HG03060 (cell line): Measurements from ENCODE around the gene C2CD4C.
"Not testable (repeated sequence)": the region's sequence is repeated elsewhere in the genome, so short reads cannot be mapped to it uniquely, and the experiment has no call there.

Source experiments
- ATAC-seq: cut with Tn5 transposase; IDR thresholded peaks from one replicate; pipeline ENCODE4 v1.9.1; 2021; ENCODE audit warnings: low read depth, moderate number of reproducible peaks; ENCODE audit not compliant: unreplicated experiment

Gene C2CD4C

DNA sequence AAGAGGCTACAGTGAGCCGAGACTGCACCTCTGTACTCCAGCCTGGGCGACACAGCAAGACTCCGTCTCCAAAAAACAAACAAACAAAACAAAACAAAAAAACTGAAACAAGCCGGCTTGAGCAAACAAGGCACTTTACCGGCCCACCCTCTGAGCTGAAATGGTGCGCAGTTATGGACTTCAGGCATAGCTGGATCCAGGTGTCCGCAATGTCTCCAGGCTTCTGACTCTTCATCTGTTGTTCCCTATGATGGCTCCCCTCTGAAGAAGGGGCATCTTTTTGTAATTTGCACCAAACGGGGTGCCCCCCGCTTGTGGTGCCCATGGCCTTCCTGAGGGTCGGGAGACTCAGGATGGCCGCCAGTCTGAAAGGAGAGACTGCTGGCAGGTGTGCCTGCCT is 6.2 kb downstream of the C2CD4C start:
- ATAC-seq: no peak

DNA sequence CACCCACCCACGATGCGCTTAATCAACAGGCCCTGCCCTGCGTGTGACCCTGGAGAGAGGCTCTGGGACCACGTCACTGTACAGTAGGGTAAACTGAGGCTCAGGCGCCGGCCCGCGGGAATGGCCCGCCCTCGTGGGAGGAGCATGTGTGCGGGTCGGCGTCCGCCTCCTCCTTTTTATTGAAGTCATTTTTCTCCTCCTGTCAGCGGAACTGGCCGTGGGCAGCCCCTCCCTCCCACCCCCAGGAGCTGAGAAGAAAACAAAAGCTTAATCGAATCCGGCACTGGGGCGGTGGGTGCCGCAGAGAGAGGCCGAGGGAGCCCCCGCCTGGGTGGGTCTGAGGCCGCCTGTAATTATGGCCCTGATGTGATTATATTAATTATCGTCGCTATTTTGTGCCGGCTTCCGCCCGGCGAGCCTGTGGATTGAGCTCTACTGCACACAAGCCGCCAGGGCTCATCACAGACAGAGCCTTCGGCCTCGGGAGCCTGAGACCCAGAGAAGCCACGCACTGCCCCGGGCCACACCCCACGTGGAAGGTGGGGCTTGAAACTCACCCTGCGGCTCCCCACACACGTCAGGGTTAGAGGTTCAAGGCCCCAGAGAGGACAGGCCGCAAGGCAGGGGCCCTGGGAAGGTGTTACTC is 7.0 kb downstream of the C2CD4C start:
- no peak for ATAC-seq

DNA sequence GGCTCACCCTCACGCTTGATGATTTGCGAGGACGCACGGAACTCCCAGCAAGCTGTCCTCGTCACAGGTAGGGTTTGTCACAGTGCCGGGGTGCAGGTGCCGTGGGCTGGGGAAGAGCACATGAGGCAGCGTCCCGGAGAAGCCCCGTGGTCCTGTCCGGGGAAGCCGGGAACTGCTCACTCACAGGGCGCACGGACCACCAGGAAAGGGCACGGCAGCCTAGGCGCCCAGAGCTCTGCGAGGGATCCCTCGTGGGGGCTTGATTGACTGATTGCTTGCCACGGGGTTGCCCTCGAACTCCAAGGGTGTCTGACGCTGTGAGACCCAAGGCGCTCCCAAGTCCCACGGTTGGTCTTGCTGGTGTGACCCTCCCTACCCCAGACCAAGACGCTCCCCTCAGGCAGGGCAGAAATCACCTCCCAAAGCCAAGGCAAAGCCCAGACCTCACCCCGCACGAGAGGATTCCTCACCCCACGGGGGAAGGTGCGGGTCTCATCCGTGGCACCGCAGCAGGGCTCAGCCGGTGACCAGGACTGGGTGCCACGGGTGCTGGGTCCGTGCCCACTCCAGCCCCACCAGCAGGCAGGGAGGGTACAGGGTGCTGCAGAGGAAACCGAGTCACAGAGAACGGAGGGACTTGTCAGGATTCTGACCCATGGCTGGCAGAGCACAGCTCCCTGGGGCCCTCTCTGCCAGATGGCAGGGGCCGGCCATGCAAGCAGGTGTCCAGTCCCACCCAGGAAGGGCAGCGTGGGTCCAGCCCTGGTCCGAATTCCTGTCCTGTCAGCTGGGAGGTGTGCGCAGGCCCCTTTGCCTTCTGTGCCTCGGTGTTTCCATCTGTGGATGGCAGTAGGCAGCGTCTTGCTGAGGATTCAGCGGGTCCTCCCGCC is 7.7 kb downstream of the C2CD4C start:
- no peak for ATAC-seq

DNA sequence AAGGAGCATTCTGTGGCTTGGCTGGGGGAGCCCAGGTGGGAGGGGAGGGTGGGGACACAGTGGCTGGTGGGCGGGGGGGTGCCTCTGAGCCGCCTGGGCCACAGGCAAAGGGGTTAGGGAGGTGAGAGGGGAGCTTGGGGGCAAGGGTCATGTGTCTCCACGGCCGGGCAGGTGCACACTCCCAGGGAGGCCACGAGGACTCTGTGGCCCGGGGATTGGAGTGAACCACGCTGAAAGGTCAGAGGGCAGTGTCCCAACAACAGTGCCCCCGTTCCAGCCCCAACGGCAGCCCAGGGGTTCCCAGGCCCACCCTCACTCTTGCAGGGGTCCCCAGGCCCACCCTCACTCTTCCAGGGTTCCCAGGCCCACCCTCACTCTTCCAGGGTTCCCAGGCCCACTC is 9.6 kb downstream of the C2CD4C start:
- no peak for ATAC-seq

DNA sequence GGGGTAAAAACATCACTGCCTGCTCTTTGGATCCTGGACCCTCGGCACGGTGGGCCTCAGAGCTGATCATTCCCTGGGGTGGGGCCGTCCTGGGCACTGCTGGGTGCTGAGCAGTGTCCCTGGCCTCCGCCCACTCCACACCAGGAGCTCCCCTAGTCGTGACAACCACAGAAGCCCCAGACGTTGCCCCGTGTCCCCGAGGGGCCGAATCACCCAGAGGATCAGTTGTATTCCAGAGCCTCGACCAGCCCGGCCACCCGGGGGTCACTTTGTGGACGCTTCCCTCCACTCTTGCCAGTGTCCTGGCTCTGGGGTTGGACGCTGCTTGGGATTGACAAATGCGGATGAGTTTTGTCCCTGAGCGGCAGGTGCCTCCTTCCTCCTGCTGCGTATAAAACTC is 10.2 kb downstream of the C2CD4C start:
- ATAC-seq: no peak

DNA sequence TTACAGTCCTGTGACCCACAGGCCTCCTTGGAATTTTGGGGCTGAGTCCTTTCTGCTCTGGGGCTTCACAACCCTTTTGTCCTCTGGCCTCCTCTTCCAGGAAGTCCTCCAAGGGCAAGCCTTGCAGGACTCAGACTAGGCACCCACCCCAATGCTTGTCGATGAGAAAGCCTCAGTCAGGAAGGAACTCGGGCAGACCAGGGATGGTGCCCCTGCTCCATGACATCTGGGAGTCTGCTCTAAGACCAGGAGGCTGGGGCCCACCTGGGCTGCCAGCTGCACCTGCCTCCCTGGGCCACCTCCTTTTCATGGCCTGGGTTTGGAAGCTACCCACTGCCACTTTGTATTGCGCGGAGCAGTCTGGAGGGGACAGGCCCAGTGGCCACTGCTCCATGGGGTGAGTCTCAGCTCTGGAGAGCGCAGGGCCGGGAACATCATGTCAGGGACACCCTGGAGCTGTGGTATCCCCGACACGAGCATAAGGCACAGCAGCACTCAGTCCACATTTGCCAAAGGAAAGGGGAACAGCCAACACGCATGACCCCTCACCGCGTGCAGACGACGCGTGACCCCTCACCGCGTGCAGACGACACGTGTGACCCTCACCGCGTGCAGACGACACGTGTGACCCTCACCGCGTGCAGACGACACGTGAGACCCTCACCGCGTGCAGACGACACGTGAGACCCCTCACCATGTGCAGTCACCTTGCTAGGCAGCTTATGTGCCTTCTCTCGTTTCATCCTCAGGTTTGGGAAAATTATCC is 10.8 kb downstream of the C2CD4C start:
- ATAC-seq: no peak

DNA sequence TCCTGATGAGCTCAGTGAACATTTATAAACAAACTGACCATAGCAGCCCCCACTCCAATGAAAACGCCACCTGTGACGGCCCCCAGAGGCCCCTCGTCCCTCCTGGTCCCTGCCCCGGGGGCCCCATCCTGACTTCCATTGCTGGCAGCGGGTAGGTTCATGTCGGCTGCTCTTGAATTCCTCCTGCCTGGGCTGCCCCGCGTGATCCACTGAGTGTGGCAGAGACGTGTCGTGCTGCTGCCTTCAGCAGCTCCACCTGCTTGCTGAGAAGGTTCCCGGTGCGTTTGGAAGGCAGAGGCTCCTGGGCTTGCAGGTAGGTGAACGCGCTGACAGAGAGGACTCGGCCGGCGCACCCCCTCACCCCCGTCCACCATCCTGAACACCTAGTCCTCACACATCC is 11.6 kb downstream of the C2CD4C start:
- no peak for ATAC-seq

DNA sequence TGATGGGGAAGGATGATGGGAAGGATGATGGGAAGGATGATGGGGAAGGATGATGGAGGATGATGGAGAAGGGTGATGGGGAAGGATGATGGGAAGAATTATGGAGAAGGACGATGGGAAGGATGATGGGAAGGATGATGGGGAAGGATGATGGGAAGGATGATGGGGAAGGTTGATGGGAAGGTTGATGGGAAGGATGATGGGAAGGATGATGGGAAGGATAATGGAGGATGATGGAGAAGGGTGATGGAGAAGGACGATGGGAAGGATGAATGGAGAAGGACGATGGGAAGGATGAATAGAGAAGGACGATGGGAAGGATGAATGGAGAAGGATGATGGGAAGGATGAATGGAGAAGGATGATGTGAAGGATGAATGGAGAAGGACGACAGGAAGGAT is 13.5 kb downstream of the C2CD4C start:
- ATAC-seq: no peak

DNA sequence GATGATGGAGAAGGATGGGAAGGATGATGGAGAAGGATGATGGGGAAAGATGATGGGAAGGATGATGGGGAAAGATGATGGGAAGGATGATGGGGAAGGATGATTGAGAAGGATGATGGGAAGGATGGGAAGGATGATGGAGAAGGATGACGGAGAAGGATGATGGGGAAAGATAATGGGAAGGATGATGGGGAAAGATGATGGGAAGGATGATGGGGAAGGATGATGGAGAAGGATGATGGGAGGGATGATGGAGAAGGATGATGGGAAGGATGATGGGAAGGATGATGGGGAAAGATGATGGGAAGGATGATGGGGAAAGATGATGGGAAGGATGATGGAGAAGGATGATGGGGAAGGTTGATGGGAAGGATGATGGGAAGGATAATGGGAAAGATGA is 14.1 kb downstream of the C2CD4C start:
- not testable (repeated sequence) for ATAC-seq

DNA sequence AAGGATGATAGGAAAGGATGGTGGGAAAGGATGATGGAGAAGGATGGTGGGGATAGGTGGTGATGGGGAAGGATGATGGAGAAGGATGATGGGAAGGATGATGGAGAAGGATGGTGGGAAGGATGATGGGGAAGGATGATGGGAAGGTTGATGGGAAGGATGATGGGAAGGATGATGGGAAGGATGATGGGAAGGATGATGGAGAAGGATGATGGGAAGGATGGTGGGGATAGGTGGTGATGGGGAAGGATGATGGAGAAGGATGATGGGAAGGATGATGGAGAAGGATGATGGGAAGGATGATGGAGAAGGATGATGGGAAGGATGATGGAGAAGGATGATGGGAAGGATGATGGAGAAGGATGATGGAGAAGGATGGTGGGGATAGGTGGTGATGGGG is 15.4 kb downstream of the C2CD4C start:
- not testable (repeated sequence) for ATAC-seq

DNA sequence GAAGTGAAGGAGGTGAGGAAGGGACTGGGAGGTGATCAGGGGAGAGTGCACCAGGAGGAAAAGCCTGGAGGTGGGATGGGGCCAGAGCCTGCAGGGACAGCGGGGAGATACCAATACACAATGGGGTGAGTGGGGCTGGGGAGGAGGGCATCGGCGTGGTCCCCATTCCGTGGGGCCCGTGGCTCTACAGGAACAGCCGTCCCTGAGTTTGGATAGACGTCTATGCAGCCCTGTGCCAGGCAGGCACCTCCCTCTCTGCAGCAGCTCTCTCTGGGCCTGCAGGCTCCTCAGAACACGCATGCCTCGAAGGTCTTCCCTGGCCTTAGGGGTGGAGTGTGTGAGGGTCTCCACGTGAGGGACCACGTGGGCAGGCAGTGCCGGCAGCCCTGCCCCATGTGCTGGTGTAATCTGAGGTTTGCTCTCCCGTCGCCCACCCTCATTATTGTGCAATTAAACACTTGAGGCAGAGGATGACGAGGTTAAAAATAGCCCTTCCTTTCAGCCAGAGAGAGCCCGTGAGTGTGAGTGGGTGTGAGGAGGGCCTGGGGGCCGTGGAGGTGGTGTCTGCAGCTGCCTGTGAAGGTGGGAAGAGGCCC is 16.5 kb downstream of the C2CD4C start:
- no peak for ATAC-seq

DNA sequence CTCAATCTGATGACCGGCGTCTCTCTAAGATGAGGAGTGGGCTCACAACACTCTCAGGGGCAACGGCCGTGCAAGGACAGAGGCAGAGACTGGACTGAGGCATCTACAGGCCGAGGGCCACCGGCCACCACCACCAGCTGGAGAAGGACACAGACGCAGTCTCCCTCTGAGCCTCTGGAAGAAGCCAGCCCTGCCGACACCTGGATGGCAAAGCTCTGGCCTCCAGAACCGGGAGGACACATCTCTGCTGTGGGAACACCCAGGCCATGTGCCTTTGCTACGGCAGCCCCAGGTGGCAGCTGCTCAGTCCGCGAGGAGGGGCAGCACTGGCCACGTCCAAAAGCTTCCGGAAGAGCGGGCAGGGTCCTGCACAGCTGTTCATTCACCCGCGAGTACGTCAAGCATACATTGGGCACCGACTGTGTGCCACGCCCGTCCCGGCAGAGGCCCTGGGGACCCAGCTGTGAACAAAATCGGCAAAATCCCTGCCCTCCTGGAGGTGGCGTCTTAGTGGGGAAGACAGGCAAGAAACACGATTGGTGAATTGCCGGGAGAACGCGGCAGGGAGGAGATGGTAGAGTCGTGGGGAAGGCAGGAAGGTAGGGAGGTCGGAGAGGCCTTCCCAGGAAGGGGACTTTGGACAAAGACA is 17.1 kb downstream of the C2CD4C start:
- ATAC-seq: no peak

DNA sequence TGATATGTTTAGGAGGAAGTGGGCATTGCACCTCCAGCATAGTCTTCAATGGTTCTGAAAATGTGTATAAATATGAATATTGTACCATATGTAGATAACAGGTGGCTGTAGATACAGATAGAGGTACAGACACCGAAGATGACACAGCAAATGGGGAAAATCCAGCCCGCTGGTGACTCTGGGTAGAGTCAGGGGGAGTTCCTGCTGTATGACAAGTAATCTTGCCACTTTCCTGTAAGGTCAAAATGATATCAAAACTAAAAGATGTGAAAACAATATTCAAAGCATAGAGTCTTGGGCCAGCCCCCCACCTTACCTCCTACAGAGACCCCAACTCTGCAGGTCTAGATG is 17.8 kb downstream of the C2CD4C start:
- ATAC-seq: no peak

DNA sequence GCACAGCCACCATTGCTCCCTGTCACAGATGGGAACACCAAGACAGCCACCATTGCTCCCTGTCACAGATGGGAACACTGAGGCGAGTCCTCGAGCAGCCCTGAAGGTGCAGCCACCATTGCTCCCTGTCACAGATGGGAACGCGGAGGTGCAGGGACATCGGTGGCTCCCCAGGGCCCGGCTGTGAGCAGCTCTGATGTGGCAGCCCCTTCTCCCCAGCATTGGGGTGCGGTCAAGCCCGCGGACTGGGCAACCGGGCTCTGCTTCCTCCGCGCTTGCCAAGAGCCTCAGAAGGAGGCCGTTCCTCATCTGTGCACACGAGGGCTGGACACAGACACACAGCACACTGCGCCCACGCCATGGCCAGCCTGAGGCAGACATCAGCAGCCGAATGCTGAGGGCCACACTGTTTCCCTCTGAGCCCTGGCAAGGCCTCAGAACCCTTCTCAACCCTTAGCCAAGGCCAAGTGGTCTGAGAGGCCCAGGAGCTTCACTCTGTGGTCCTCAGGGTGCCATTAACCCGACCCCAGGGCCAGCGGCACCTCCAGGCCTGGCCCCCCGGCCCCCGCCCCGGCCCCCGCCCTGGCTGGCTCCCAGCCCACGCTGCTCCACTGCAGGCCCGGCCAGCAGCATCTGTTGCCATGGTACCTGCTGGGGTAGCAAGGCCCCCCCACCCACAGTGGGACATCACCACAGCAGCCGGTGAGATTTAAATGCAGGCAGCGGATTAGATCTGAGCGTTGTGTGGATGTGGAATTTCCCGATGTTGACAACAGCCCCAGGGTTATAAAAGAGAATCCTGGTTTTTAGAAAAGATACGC is 18.4 kb downstream of the C2CD4C start:
- ATAC-seq: no peak

DNA sequence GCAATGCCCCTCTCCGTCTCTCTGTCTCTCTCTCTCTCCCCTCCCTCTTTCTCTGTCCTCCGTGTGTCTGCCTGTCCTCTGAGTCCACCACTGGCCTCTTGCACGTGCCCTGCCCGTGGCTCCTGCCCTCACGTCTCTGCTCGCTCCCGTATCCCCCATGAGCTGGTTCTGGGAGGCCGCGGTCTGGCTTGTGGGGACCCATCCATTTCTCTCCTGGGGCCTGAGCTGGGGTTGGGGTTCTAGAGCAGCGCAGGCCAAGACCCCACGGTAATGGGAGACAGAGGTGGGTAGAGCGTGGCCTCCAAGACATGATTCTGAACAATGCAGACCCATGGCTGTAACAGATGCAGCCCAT is 19.0 kb downstream of the C2CD4C start:
- ATAC-seq: no peak

DNA sequence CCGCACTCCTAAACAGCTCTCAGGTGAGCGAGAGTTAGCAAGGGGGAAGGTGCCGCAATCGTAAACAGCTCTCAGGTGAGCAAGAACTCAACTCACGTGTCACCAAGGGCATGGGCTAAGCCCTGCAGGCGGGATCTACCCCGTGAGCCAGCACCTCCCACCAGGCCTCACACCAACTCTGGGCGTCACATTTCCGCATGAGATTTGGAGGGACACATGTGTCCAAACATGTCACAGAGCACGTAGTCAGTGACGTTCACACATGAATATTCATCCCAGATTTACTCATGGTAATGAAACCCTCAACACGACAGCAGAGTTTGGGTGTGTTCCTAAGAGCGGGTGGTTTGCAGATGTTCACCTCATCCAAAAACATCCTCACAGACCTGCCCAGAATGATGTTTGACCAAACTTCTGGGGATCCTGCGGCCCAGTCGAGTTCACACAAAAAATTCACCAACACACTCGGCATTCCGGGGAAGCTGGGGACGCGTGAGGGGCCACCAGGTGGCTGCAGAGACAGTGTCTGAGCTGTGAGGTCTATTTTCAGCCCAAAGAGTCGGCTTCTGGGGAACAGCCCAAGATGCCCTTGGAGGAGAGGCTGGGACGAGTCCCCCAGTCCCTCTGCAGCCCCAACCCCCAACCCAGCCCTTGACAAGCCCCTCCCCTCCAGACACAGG is 19.6 kb downstream of the C2CD4C start:
- ATAC-seq: no peak

DNA sequence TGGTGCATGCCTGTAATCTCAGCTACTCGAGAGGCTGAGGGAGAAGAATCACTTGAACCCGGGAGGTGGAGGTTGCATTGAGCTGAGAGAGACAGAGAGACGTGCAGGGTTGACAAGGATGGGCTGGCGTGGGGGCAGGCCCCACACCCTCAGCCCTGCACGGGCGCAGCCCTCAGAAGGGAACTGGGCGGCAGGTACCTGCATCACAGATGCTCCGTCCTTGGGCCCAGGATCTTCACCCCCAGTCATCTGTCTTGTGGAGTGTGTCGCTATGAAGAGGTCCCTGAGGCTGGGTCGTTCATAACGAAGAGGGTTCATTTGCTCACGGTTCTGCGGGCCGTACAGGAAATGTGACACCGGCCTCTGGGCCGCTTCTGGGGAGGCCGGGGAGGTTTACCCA is 20.3 kb downstream of the C2CD4C start:
- no peak for ATAC-seq

DNA sequence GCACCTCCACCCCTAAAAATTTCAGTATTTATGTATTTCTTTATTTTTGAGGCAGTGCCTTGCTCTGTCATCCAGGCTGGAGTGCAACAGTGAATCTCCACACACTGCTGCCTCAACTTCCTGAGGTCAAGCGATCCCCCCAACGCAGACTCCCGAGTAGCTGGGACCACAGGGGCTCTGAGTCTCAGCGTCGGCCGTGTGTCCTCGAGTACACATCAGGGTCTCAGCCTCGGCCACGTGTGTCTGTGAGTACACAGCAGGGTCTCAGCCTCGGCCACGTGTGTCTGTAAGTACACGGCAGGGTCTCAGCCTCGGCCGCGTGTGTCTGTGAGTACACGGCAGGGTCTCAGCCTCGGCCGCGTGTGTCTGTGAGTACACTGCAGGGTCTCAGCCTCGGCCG is 21.2 kb downstream of the C2CD4C start:
- ATAC-seq: no peak

DNA sequence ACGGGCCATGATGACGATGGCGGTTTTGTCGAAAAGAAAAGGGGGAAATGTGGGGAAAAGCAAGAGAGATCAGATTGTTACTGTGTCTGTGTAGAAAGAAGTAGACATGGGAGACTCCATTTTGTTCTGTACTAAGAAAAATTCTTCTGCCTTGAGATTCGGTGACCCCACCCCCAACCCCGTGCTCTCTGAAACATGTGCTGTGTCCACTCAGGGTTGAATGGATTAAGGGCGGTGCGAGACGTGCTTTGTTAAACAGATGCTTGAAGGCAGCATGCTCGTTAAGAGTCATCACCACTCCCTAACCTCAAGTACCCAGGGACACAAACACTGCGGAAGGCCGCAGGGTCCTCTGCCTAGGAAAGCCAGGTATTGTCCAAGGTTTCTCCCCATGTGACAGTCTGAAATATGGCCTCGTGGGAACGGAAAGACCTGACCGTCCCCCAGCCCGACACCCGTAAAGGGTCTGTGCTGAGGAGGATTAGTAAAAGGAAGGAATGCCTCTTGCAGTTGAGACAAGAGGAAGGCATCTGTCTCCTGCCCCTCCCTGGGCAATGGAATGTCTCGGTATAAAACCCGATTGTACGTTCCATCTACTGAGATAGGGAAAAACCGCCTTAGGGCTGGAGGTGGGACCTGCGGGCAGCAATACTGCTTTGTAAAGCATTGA is 22.2 kb downstream of the C2CD4C start:
- ATAC-seq: not testable (repeated sequence)
